Measurements from ENCODE around the gene CCDC97.

The CCDC97 gene

GRCh38 chr19:41310033-41310831 is at the start of gene CCDC97 (continued):
- TF ChIP-seq KLF8 (tag by site-specific recombination; IDR thresholded peaks at IDR 0.05) (peak; percentile 100), ZNF530 (tag by site-specific recombination; IDR thresholded peaks at IDR 0.05; ENCODE audit: low read depth) (no peak), ZNF701 (tag by site-specific recombination; IDR thresholded peaks at IDR 0.05) (peak; percentile 78; the same call in 1 of the 2 replicates), ZNF518A (tag by site-specific recombination; conservative IDR thresholded peaks at IDR 0.05; ENCODE audit: low read depth) (peak; percentile 83), GFI1B (tag by site-specific recombination; IDR thresholded peaks at IDR 0.05) (peak; percentile 66), ZNF24 (tag by site-specific recombination; IDR thresholded peaks at IDR 0.05) (peak; percentile 97), ZNF792 (tag by site-specific recombination; IDR thresholded peaks at IDR 0.05) (peak; percentile 89; the same call in 1 of the 2 replicates), ZNF302 (tag by site-specific recombination; IDR thresholded peaks at IDR 0.05; ENCODE audit: low read depth) (no peak), ZNF639 (tag by site-specific recombination; IDR thresholded peaks at IDR 0.05) (peak; percentile 99), CTCF (tag by site-specific recombination; IDR thresholded peaks at IDR 0.05) (peak; percentile 38; the same call in 1 of the 2 replicates), ZNF239 (tag by site-specific recombination; IDR thresholded peaks at IDR 0.05) (peak; percentile 92), ZNF549 (tag by site-specific recombination; IDR thresholded peaks at IDR 0.05) (no peak), TRIM28 (IDR thresholded peaks at IDR 0.05; ENCODE audit: borderline replicate concordance, low read length) (peak; percentile 97), ZNF426 (tag by site-specific recombination; IDR thresholded peaks at IDR 0.05) (no peak), GLI2 (tag by site-specific recombination; IDR thresholded peaks at IDR 0.05; ENCODE audit: borderline replicate concordance, low read depth) (no peak), ZNF175 (tag by site-specific recombination; IDR thresholded peaks at IDR 0.05) (no peak), YY2 (tag by site-specific recombination; IDR thresholded peaks at IDR 0.05) (peak; percentile 86), OSR2 (tag by site-specific recombination; IDR thresholded peaks at IDR 0.05) (peak; percentile 49), ZNF366 (tag by site-specific recombination; conservative IDR thresholded peaks at IDR 0.05) (peak; percentile 93), ZBTB8A (tag by site-specific recombination; IDR thresholded peaks at IDR 0.05) (peak; percentile 80), ZNF148 (tag by site-specific recombination; IDR thresholded peaks at IDR 0.05; ENCODE audit: borderline replicate concordance) (peak; percentile 92), ZNF10 (tag by site-specific recombination; IDR thresholded peaks at IDR 0.05) (peak; percentile 94)
- TF ChIP-seq, protein P1, sequence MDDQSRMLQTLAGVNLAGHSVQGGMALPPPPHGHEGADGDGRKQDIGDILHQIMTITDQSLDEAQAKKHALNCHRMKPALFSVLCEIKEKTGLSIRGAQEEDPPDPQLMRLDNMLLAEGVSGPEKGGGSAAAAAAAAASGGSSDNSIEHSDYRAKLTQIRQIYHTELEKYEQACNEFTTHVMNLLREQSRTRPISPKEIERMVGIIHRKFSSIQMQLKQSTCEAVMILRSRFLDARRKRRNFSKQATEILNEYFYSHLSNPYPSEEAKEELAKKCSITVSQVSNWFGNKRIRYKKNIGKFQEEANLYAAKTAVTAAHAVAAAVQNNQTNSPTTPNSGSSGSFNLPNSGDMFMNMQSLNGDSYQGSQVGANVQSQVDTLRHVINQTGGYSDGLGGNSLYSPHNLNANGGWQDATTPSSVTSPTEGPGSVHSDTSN (CRISPR knock-in tag; IDR thresholded peaks at IDR 0.05): no peak
- TF ChIP-seq, protein P2, sequence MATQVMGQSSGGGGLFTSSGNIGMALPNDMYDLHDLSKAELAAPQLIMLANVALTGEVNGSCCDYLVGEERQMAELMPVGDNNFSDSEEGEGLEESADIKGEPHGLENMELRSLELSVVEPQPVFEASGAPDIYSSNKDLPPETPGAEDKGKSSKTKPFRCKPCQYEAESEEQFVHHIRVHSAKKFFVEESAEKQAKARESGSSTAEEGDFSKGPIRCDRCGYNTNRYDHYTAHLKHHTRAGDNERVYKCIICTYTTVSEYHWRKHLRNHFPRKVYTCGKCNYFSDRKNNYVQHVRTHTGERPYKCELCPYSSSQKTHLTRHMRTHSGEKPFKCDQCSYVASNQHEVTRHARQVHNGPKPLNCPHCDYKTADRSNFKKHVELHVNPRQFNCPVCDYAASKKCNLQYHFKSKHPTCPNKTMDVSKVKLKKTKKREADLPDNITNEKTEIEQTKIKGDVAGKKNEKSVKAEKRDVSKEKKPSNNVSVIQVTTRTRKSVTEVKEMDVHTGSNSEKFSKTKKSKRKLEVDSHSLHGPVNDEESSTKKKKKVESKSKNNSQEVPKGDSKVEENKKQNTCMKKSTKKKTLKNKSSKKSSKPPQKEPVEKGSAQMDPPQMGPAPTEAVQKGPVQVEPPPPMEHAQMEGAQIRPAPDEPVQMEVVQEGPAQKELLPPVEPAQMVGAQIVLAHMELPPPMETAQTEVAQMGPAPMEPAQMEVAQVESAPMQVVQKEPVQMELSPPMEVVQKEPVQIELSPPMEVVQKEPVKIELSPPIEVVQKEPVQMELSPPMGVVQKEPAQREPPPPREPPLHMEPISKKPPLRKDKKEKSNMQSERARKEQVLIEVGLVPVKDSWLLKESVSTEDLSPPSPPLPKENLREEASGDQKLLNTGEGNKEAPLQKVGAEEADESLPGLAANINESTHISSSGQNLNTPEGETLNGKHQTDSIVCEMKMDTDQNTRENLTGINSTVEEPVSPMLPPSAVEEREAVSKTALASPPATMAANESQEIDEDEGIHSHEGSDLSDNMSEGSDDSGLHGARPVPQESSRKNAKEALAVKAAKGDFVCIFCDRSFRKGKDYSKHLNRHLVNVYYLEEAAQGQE (tag by site-specific recombination; IDR thresholded peaks at IDR 0.05): no peak; the same call in none of the 2 replicates
